B cell (primary cell): ENCODE results near the gene UBE2J2. TPM values are rescaled to one million over a fixed set of nuclear protein-coding genes. Genes with fewer than 3 reads are reported as not detected.

ENCODE experiments used
- ATAC-seq: fragments of 200-7000 bp; cut with Tn5 transposase; one replicate; pipeline ENCODE4 v1.10.0; 2021; ENCODE audit warnings: low read depth, mild to moderate bottlenecking, moderate number of reproducible peaks, moderate library complexity
- CTCF ChIA-PET: fragments of 350-600 bp; sonication (Branson Sonifier 250); formaldehyde crosslinking; loops from one replicate; lab custom pipeline; 2021; ENCODE audit warnings: antibody characterized with exemption, inconsistent platforms; lab: Charles Lee
- POLR2A ChIA-PET: fragments of 350-600 bp; sonication (Branson Sonifier 250); formaldehyde crosslinking; loops from one replicate; lab custom pipeline; 2021; ENCODE audit warnings: antibody characterized with exemption; lab: Charles Lee
- DNase-seq: peaks from one replicate; pipeline ENCODE4 v3.0.0; 2013
- H2AFZ ChIP-seq: 2 replicates; pipeline ENCODE4 v1.6.1; 2012; ENCODE audit warnings: mild to moderate bottlenecking, low read depth, low read length; ENCODE audit not compliant: insufficient read depth, poor library complexity, severe bottlenecking
- H3K27ac ChIP-seq, 2 donors: 1 replicate in 1 of 2; 2 replicates in 1 of 2; pipeline ENCODE4 v1.5.1; 2012 to 2013; ENCODE audit warnings: low read length in 2 of 2, mild to moderate bottlenecking in 2 of 2, moderate library complexity in 1 of 2
- H3K27me3 ChIP-seq, 4 experiments: fragments of 200-600 bp in 1 of 4; sonication (generic) in 1 of 4; replicated peaks in 1 of 4; 1 replicate in 2 of 4; 2 replicates in 2 of 4; pipeline versions ENCODE4 v1.6.1 to v1.7.0; 2013 to 2016; ENCODE audit warnings: low read length in 3 of 4, mild to moderate bottlenecking in 2 of 4, mixed read lengths in 1 of 4, moderate library complexity in 1 of 4; ENCODE audit not compliant: insufficient read depth in 4 of 4, control insufficient read depth in 3 of 4; ENCODE audit errors: control extremely low read depth in 1 of 4
- H3K36me3 ChIP-seq, 2 experiments: replicated peaks in 1 of 2; 1 replicate in 1 of 2; 2 replicates in 1 of 2; pipeline versions ENCODE4 v1.6.1 to v1.7.1; 2013; ENCODE audit warnings: low read length in 1 of 2; ENCODE audit not compliant: insufficient read depth in 2 of 2, control insufficient read depth in 1 of 2; ENCODE audit errors: control extremely low read depth in 1 of 2, extremely low read depth in 1 of 2
- H3K4me1 ChIP-seq, 2 donors: fragments of 200-600 bp in 1 of 2; sonication (generic) in 1 of 2; 1 replicate in 1 of 2; 2 replicates in 1 of 2; pipeline versions ENCODE4 v1.5.1 to v1.6.1; 2013 to 2017; ENCODE audit warnings: low read length in 2 of 2; ENCODE audit not compliant: control insufficient read depth in 2 of 2, insufficient read depth in 2 of 2
- H3K4me2 ChIP-seq: replicated peaks from 2 replicates; pipeline ENCODE3; 2012; ENCODE audit warnings: mild to moderate bottlenecking, low read depth, low read length; ENCODE audit not compliant: poor library complexity, severe bottlenecking
- H3K4me3 ChIP-seq, 5 experiments: fragments of 200-600 bp in 1 of 5; sonication (generic) in 1 of 5; 1 replicate in 3 of 5; 2 replicates in 2 of 5; pipeline versions ENCODE4 v1.5.1 to v1.7.0; 2011 to 2016; ENCODE audit warnings: low read length in 4 of 5, mild to moderate bottlenecking in 4 of 5, low read depth in 2 of 5, control low read depth in 1 of 5, moderate library complexity in 1 of 5; ENCODE audit not compliant: insufficient read depth in 1 of 5; ENCODE audit errors: control extremely low read depth in 1 of 5, extremely low read depth in 1 of 5
- H3K79me2 ChIP-seq: fragments of 200-600 bp; sonication (generic); one replicate; pipeline ENCODE4 v1.6.0; 2016; ENCODE audit warnings: low read length; ENCODE audit not compliant: control insufficient read depth, insufficient read depth
- H3K9ac ChIP-seq: fragments of 200-600 bp; sonication (generic); 2 replicates; pipeline ENCODE4 v1.6.1; 2017; ENCODE audit warnings: mild to moderate bottlenecking, low read length, moderate library complexity
- H3K9me3 ChIP-seq, 3 donors: one replicate each; pipeline versions ENCODE4 v1.6.1 to v1.7.1; 2013; ENCODE audit warnings: low read length in 2 of 3; ENCODE audit not compliant: control insufficient read depth in 2 of 3, insufficient read depth in 1 of 3; ENCODE audit errors: control extremely low read depth in 1 of 3
- H4K20me1 ChIP-seq: 2 replicates; pipeline ENCODE4 v1.6.0; 2012; ENCODE audit warnings: mild to moderate bottlenecking, low read length; ENCODE audit not compliant: insufficient read depth, control insufficient read depth, poor library complexity, severe bottlenecking
- H3K27ac Mint-ChIP-seq: one replicate; pipeline ENCODE4 v1.8.0; 2021; ENCODE audit warnings: mixed read lengths
- H3K27me3 Mint-ChIP-seq: one replicate; pipeline ENCODE4 v1.8.0; 2021; ENCODE audit warnings: mixed read lengths
- H3K4me1 Mint-ChIP-seq: one replicate; pipeline ENCODE4 v1.8.0; 2021; ENCODE audit warnings: mixed read lengths
- H3K4me3 Mint-ChIP-seq: one replicate; pipeline ENCODE4 v1.8.0; 2021; ENCODE audit warnings: mixed read lengths
- H3K9me3 Mint-ChIP-seq: one replicate; pipeline ENCODE4 v1.8.0; 2022; ENCODE audit warnings: mixed read lengths; ENCODE audit not compliant: insufficient read depth
- CTCF ChIP-seq: fragments of 200-600 bp; IDR thresholded peaks from one replicate; pipeline ENCODE4 v1.8.0; 2022; ENCODE audit warnings: antibody characterized with exemption, mild to moderate bottlenecking
- EZH2 ChIP-seq: IDR thresholded peaks from 2 replicates; pipeline ENCODE4 v1.6.1; 2012; ENCODE audit warnings: borderline replicate concordance, low read depth, mild to moderate bottlenecking, moderate library complexity, low read length; ENCODE audit not compliant: insufficient read depth, poor library complexity, severe bottlenecking
- WGBS: methylation state at CpG from one replicate; pipeline ENCODE4 v1.1.5; 2013; ENCODE audit warnings: missing lambda C conversion rate; ENCODE audit not compliant: insufficient coverage; 5-methylcytosine and 5-hydroxymethylcytosine counted together
- intact Hi-C: fragments of 100-400 bp; cut with micrococcal nuclease; formaldehyde crosslinking; loops from one replicate; pipeline ENCODE4 v1.10.0; 2022
- polyA plus RNA-seq: library from polyadenylated mRNA; depleted of rRNA; stranded (reverse); fragments of >200 nt; gene quantifications from 2 replicates; pipeline ENCODE4 v1.2.3, GENCODE V29; 2012
- total RNA-seq, 2 donors: library from RNA; stranded (reverse); fragments of 120-200 nt in 1 of 2; gene quantifications; 1 replicate in 1 of 2; 2 replicates in 1 of 2; pipeline versions ENCODE4 v1.2.3 to v1.2.4, GENCODE V29; 2013 to 2022

Gene UBE2J2
- total and polyA plus RNA-seq, 2 donors (not counting 1 experiment from before 2014, with no cell fraction given) = 40.1 to 115 TPM

GRCh38 chr1:1274931-1275431 lies 1.3 kb upstream of the UBE2J2 start:
- CTCF ChIA-PET = interaction anchor here (1.4 to 1.5 kb wide), 2 partner anchors 11 to 17 kb away, joined by 4 read pairs; no protein-coding TSS in a partner anchor
- H3K4me3 Mint-ChIP-seq = peak overlapping the region; percentile 66
- DNase-seq (no peak), ATAC-seq (no peak)
- H4K20me1 ChIP-seq = peaks cover 32% of the 10 kb centered on the region
- POLR2A ChIA-PET = no interaction called here
- no peaks in the 10 kb centered on the region for H3K27me3 ChIP-seq
- no peak overlapping the region for H3K9ac ChIP-seq
- no peak overlapping the region for H3K27ac Mint-ChIP-seq
- WGBS = 97% methylated on average over 14 of the region's 15 CpGs
- H3K79me2 ChIP-seq = peaks cover 36% of the 10 kb centered on the region
- TF ChIP-seq EZH2 (no peak), CTCF (no peak)
- H3K27ac ChIP-seq = no peak overlapping the region
- H3K4me1 ChIP-seq = peaks cover 29 to 38% of the 10 kb centered on the region in 2 donors
- intact Hi-C loops = loop anchor here (1.0 kb wide), 1 partner anchor 100 kb away; the partner anchor contains the start of gene AURKAIP1
- H3K36me3 ChIP-seq = peaks cover 0 to under 1% of the 10 kb centered on the region in 2 experiments
- H3K9me3 ChIP-seq = no peaks in the 10 kb centered on the region
- no peaks in the 10 kb centered on the region for H3K27me3 Mint-ChIP-seq
- peak overlapping the region; percentile 98 for H2AFZ ChIP-seq
- H3K4me1 Mint-ChIP-seq = peaks cover 29% of the 10 kb centered on the region
- peak overlapping the region; percentile 93 for H3K4me2 ChIP-seq
- no peaks in the 10 kb centered on the region for H3K9me3 Mint-ChIP-seq
- H3K4me3 ChIP-seq = no peak overlapping the region

- TF ChIP-seq EZH2 (no peak), CTCF (no peak)
- ChIA-PET CTCF (interaction anchor here (1.0 to 1.5 kb wide), 3 partner anchors 12 to 152 kb away, joined by 3 to 4 read pairs (median 4); no protein-coding TSS in a partner anchor), POLR2A (interaction anchor here (1.1 to 1.5 kb wide), 3 partner anchors 101 to 152 kb away, joined by 5 to 8 read pairs (median 6); partner anchors contain the start of genes AURKAIP1 and MRPL20)
- Mint-ChIP-seq H3K4me1 (peaks cover 33% of the 10 kb centered on the region), H3K4me3 (peak overlapping the region; percentile 66), H3K27me3 (no peaks in the 10 kb centered on the region), H3K27ac (no peak overlapping the region), H3K9me3 (no peaks in the 10 kb centered on the region)
- Histone ChIP-seq H3K4me3 (peak overlapping the region in 4 of 5 experiments; percentile 57 to 84 (median 76)), H4K20me1 (peaks cover 37% of the 10 kb centered on the region), H3K79me2 (peaks cover 42% of the 10 kb centered on the region), H3K4me1 (peaks cover 29 to 38% of the 10 kb centered on the region in 2 donors), H3K9ac (peak overlapping the region; percentile 87), H3K4me2 (peak overlapping the region; percentile 93), H3K36me3 (peaks cover 0 to 4% of the 10 kb centered on the region in 2 experiments), H3K9me3 (no peaks in the 10 kb centered on the region), H3K27ac (peak overlapping the region in 1 of 2 donors; percentile 52), H3K27me3 (no peaks in the 10 kb centered on the region), H2AFZ (peak overlapping the region; percentile 98)
- WGBS = 49% methylated on average over 18 of the region's 31 CpGs
- intact Hi-C loops = loop anchor here (1.0 kb wide), 1 partner anchor 101 kb away; the partner anchor contains the start of gene AURKAIP1
- DNase-seq (no peak), ATAC-seq (no peak)
These were observed 761 bp upstream of the UBE2J2 start for GRCh38 chr1:1274299-1274930.
